ENCODE measurements around the gene DUSP16.
"Not testable (repeated sequence)": the region's sequence is repeated elsewhere in the genome, so short reads cannot be mapped to it uniquely, and the experiment has no call there.

The DUSP16 gene

DNA sequence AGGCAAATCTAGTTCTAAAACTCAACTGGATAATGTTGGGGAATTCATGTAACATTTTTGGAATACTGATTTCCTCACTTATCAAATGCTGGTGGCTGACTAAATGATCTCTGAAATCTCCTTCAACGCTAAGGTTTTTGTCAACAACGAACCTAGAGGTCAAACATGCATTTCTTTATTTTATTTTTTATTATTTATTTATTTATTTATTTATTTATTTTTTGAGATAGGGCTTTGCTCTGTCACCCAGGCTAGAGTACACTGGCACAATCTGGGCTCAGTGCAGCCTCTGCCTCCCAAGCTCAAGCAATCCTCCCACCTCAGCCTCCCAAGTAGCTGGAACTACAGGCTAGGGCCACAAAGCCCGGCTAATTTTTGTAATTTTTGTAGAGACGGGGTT, 64.5 kb downstream of the DUSP16 start:
- no peak for DNase-seq (ENCODE audit: low read depth)

- DNase-seq (ENCODE audit: low read depth): no peak
Measured at GRCh38 chr12:12495536-12495935, 67.1 kb downstream of the DUSP16 start.

- no peak for DNase-seq (ENCODE audit: low read depth)
Measured at GRCh38 chr12:12492547-12492946, 70.1 kb downstream of the DUSP16 start.

GRCh38 chr12:12491606-12492005, 71.1 kb downstream of the DUSP16 start:
- DNase-seq (ENCODE audit: low read depth): no peak

- no peak for DNase-seq (ENCODE audit: low read depth)
Measured at GRCh38 chr12:12488823-12489550, 73.7 kb downstream of the DUSP16 start.

GRCh38 chr12:12488296-12488695, 74.4 kb downstream of the DUSP16 start:
- DNase-seq (ENCODE audit: low read depth): no peak

GRCh38 chr12:12487490-12487889, 75.2 kb downstream of the DUSP16 start:
- no peak for DNase-seq (ENCODE audit: low read depth)

DNA sequence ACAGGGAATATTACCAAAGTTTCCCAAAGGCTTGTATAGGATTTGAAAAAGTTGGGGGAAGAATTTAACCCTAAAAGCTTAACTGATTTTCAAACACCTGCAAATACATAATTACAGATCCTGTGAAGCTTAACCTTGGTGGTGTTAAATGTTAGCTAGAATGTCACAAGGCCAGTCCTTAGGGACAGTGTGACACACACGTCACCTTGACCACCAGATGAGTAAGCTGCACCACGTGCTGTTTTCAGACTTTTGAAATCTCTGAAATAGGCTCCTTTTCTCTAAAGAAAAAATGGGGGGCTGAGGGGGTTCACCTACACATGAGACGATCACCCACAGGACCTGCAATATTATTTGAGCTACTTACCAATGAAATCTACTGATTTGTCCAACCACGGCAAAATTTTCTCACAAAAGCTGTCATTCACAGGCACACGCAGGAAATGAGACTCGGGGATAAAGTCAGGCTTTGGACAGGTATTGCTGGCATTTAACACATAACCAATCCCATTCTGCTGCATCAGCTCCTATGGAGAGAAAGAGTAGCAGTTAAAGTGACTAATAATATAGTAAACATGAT, 75.9 kb downstream of the DUSP16 start:
- no peak for DNase-seq (ENCODE audit: low read depth)

- DNase-seq (ENCODE audit: low read depth): no peak
Measured at GRCh38 chr12:12483438-12483837, 79.2 kb downstream of the DUSP16 start.

GRCh38 chr12:12482959-12483358, 79.7 kb downstream of the DUSP16 start:
- no peak for DNase-seq (ENCODE audit: low read depth)

- no peak for DNase-seq (ENCODE audit: low read depth)
Measured at GRCh38 chr12:12482150-12482761, 80.4 kb downstream of the DUSP16 start.

DNA sequence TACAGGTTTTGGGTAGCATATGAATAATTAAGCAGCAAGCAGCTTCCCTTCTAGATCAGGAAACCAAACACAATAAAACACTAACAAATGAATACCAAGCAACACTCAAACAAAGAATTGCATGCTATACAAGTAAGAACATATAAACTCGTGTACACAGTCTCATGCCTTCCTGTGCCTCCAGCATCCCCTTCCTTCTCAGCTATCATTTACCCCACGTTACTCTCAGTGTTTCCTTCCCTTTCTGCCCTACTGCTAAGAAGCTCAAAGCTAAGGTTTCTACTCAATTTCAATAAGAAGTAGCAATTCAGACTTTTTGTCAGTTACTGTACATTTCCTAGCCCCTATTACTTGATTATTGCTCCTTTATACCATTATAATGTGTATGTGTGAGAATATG, 81.0 kb downstream of the DUSP16 start:
- no peak for DNase-seq (ENCODE audit: low read depth)

GRCh38 chr12:12480074-12480473, 82.6 kb downstream of the DUSP16 start:
- no peak for DNase-seq (ENCODE audit: low read depth)

DNA sequence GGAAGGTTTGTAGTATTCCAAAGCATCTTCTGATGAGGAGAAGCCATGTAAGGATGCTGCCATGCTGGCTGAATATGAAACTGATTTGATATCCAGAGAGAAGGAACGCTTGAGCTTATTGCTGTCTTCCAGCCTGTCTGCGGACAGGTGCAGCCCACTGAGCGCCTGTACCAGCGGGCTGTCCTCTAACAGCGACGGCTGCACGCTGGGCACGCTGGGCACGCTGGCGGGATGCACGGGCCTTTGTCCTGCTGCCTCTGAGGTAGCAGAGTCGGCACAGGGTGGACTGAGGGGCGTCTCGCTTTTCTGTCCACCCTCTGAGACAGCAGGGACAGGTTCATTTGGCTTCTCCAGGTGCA, 85.2 kb downstream of the DUSP16 start:
- DNase-seq (ENCODE audit: low read depth): no peak

DNA sequence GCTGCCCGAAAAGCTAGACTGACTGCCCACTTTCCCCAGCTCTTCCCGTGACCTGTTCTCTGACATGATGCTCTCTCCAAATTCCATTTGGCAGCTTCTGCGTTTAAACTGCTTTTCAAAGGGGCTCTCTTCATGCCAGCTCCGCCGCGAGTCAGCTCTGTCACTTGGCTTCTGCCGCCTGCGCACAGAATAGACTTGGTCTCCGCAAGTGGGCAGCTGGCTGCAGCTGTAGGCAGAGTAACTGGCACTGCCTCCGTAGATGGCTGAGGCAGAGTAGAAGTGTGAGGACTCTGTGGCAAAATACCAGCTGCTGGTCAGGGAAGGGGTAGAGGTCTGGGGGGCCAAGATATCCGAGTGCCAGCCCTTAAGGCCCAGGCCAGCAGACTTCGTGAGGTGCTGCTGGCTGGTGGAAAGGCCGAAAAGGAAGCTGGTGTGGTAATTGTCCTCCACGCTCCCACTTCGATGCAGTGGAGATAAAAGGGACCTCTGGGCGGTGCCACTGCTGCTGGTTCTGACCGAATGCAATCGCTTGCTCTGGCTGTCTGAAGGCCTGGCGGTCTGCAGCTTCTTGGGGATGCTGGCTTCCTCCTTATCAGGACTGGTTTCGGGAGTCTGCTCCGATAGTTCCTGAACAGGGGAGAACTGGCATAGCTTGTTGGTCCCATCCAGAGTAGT, 85.7 kb downstream of the DUSP16 start:
- DNase-seq (ENCODE audit: low read depth): no peak

- DNase-seq (ENCODE audit: low read depth): no peak
Measured at GRCh38 chr12:12474931-12475795, 87.5 kb downstream of the DUSP16 start.

DNA sequence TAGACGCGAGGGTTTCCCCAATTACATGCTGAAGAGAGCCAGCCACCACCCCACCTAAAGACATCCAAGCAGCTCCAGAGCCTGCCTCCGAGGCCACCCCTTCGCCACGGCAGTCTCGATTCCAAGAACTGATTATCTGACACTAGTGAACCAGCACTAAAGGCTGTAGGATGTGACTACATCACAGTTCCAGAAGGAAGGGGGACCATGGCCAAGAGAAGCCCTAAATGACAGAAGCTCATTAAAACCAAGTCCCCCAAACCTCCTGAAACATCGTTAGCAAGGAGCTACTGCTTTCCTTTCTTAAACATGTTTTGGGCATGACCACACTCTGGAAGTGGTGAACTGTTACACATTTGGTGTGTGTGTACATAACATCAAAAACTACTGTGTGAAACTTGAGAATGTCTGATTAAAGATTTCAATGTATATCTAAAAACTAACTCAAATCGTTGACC, 88.2 kb downstream of the DUSP16 start:
- no peak for DNase-seq (ENCODE audit: low read depth)

DNA sequence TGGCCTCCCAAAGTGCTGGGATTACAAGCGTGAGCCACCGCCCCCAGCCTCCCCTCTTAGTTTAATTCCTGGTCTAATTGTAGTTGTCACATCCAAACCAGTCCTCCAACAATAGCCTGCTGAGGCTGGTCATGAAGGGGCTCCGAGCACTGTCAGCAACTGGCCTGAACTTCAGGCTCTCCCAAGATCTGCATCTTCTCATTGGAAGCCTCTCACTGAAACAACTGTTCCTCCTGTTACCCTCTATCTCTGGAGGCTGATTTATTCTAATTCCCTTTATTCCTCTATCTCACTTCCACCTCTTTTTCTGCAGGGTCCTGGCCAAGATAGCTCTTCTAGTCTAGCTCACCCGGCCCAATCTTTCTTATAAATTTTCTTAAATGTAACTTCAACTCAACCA, 89.4 kb downstream of the DUSP16 start:
- DNase-seq (ENCODE audit: low read depth): no peak

DNA sequence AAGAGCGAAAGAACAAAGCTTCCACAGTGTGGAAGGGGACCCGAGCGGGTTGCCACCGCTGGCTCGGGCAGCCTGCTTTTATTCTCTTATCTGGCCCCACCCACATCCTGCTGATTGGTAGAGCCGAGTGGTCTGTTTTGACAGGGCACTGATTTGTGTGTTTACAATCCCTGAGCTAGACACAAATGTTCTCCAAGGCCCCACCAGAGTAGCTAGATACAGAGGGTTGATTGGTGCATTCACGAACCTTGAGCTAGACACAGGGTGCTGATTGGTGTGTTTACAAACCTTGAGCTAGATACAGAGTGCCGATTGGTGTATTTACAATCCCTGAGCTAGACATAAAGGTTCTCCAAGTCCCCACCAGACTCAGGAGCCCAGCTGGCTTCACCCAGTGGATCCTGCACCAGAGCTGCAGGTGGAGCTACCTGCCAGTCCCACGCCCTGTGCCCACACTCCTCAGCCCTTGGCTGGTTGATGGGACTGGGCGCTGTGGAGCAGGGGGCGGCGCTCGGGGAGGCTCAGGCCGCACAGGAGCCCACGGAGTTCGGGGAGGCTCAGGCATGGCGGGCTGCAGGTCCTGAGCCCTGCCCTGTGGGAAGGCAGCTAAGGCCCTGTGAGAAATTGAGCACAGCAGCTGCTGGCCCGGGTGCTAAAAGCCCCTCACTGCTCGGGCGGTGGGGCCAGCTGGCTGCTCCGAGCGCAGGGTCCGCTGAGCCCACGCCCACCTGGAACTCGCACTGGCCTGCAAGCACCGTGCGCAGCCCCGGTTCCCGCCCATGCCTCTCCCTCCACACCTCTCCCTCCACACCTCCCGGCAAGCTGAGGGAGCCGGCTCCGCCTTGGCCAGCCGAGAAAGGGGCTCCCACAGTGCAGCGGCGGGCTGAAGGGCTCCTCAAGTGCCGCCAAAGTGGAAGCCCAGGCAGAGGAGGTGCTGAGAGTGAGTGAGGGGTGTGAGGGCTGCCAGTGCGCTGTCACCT, 90.4 kb downstream of the DUSP16 start:
- DNase-seq (ENCODE audit: low read depth): not testable (repeated sequence)

DNA sequence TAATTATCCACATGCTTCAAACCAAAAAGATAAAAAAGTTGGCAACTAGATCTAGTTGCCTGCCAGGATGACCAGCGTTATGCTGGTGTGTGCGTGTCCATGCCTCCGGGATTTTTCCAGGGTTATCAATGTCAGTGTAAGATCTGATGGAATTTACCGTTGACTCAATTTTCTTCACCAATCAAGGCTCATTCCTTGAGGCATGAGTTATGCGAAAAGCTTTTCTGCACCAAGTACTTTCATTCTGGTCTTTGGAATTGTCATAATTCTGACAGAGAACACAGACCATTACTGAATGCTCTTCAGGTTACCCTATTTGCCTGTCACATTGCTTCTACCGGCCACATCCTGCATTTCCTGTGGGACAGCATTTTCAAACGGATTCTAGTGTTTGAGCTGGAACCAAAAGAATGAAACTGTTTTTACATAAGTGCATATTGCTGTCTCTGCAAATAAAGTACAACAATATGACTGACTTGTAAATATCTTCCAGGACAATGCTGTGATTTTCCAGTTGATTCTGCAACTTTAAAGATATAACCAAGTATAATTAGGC, 91.8 kb downstream of the DUSP16 start:
- DNase-seq (ENCODE audit: low read depth): no peak

All from CMK (cell line).